Hematopoietic multipotent progenitor cell treated with erythropoietin and hydrocortisone succinate and interleukin-3 and kit ligand, for 15 days (in vitro differentiated cells): ENCODE data around the gene KCNK13.
"Not testable (repeated sequence)": the region's sequence is repeated elsewhere in the genome, so short reads cannot be mapped to it uniquely, and the experiment has no call there.

ENCODE experiments used
- DNase-seq: peaks from one replicate; pipeline ENCODE4 v3.0.0-alpha.2; 2015; ENCODE audit warnings: low spot score

The KCNK13 gene

DNA sequence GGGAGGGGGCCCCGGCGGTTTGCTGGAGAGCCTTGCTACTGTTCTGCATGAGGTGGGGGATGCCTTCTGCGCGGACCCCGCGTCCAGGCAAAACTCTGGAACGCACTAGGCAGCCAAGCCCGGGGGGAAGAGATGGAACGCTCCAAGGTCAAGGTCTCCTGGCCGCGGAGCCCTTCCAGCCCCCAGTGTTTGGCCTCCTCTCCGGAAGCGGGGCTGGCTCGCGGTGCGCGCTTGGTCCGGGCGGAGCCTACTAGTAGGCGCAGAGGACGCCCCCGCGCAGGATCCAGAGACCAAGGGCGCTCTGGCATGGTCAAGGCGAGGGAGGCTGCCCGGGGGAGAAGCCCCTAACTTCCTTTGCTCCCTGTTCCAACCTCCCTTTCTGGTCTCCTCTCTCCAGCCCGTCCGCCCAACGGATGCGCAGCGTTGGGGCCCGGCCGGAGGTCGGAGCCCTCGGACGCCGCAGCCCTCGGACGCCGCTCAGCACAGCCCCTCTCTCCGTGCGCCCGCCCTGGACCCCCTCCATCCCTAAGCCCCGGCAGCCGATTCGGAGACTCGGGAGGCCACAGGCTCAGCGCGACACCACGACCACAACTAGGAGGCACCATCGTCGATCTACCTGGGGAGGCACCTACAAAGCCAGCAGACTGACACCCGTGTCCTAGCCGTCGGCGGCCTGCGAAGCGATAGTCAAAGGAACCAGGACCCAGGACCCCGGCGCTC lies 669 bp upstream of the KCNK13 start:
- no peak for DNase-seq

DNA sequence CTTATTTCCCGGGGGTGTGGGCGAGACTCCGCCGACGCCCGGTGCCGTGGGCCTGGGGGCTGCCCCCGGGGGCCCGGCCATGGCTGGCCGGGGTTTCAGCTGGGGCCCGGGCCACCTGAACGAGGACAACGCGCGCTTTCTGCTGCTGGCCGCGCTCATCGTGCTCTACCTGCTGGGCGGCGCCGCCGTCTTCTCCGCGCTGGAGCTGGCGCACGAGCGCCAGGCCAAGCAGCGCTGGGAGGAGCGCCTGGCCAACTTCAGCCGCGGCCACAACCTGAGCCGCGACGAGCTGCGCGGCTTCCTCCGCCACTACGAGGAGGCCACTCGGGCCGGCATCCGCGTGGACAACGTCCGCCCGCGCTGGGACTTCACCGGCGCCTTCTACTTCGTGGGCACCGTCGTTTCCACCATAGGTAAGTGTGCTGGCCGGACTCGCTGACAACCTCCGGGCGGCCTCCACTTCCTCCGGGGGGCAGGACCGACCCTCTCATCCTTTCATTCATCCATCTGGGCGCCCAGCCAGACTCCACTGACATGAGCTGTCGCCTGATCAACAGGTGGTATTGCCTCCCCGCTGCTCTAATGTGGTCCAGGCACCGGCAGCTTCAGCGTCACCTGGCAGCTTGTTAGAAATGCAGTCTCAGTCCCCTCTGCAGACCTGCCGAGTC lies 467 bp downstream of the KCNK13 start:
- DNase-seq: no peak

DNA sequence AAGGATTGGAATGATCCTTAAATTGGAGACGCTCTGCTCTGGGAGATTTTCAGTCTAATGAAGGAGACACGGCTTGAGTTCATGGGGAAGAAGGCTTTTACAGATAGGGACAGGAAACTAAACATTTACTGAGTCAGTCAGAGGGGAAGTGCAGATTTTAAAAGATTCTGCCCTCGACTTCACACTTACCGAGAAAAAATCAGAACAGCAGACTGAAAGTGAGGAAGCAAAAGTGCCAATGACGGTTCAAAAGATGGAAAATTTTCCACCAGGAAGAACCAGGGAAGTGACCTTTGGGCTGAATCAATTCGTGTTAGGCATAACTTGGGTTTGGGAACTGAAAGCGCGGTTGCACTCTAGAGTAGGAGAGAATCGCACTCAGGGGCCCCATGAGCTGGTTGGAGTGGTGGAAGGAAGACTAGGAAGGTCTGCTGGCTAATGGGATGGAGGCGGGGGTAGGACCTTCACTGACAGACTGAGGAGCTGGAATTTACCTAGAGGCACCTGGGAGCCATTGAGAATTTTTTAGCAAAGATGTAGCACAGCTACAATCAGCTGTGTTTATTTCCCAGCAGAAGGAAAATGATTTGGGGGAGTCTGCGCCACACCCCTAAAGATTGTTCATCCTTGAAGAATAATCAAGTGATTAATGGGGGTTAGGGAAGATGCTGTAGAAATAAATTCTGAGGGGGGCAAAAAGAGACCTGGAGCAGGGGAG lies 1.2 kb downstream of the KCNK13 start:
- no peak for DNase-seq

DNA sequence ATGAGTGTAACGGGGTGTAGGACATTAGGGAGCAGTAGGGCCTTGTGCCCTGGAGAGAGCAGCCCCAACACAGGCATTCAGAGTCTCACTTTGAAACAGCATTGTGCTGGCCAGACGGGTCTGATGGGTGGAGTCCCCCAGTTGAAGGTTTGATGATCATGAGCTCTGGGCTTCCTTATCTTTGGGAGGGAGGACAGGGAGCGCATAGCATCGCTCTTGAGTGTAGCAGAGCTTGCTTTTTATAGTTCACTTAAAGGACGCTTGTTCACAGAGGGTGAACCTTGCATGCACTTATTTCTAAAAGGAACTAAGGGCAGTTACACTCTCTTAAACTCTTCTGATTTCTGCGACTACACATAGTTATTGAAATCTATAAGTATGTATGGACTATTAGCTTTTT lies 10.6 kb downstream of the KCNK13 start:
- no peak for DNase-seq

DNA sequence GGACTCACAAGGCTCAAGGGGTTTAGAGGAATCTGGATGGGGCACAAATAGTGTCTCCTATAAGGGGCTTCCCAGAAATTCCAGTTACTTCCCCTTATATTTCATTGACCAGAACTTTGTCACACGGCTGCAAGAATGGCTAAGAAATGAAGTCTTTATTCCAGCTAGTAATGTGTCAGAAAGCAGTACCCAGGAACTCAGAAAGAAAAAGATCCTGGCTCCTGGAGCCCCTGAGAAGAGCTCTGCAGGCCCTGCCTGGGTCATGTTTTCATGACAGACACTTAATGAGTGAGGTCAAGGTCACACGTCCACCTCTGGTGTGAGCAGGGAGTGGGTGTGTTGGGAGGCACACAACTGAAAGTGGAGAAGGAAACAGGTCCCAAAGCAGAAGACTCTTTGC lies 17.8 kb downstream of the KCNK13 start:
- DNase-seq: no peak

DNA sequence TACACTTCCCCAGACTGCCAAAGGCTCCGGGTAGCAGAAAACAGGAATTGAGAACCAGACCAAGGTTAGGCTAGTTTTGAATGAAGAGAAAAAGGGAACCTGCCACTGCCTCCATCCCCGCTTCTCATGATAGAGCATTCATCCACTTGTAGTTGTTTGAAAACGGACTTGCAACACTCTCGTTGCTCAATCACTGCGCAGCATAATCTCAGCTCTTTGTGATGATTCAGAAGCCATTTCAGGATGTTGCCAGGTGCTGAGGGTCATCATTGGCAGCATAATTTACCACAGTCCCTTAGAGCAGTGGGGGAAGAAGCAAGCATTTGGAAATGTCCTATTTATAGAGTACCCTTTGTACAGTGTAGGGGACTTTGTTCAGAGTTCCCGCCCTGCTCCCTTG lies 25.6 kb downstream of the KCNK13 start:
- no peak for DNase-seq

DNA sequence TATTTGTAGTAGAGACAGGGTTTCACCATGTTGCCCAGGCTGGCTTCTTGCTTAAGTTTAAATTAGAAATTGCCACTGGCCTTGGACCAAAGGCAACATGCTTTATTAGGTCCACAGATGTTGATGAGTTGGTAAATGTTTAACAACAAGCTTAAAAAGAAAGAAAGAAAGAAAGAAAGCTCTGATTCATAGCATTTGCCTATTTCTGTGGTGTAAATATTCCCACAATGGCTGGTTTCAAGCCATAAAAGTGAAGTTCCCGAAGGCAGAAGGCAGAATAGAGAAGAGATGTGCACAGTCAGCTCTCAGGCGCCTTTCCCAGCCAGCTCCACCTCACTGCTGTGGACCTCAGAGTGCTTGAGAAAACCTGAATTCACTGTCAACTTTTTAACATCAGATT lies 26.4 kb downstream of the KCNK13 start:
- DNase-seq: no peak

DNA sequence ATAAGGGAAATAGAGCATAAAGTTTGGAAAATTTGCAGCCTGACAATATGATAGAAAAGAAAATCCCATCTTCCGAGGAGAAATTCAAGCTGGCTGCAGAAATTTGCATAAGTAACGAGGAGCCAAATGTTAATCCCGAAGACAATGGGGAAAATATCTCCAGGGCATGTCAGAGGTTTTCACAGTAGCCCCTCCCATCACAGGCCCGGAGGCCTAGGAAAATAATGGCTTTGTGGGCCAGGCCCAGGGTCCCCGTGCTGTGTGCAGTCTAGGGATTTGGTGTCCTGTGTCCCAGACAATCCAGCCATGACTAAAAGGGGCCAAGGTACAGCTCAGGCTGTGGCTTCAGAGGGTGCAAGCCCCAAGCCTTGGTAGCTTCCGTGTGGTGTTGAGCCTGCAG lies 27.7 kb downstream of the KCNK13 start:
- not testable (repeated sequence) for DNase-seq

DNA sequence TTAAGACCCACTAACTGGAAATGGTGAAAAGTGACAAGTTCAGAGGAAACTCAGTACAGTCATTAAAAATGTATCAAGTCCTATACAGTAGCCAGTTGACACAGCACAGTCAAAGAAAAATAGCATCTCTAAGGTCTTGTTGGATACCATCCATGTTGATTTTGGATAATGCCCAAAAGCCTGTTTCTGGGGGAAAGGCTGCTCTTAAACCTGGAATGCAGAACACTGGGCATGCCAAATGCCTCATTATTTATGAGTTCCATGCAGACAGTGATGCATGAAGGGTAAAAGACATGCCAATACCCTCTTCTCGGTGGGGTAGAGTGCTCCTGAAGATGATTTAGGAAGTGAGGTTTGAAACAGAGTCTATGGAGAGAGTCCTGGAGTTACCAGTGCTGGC lies 29.6 kb downstream of the KCNK13 start:
- DNase-seq: no peak

DNA sequence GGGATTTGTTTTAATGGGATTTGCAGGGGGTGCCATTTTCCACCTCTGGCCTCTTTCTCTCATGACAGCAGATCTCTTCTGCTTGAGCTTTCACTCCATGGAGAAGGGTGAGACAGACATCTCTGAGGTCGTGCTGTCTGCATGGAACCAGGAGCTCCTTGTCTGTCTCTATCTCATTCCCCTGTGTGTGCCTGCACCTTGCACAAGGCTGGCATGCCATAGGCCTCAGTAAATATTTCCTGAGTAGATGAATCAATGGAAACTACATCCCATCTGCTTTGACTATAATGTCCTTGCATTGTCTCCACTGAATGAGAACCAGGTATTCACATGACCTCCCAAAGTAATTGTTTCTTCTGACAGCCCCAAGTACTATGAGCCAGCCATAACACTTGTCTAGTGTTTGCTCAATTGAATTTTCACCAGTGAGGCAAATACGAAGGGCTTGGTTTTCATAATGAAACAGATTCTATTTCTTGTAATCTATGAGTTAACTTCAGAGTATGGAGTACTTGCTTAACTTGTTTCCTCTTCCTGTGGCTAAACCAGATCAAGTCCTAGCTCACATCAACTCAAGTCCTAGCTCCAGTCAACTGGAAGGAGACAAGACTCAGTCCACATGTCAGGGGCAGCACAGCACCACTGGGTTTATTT lies 32.3 kb downstream of the KCNK13 start:
- DNase-seq: no peak

DNA sequence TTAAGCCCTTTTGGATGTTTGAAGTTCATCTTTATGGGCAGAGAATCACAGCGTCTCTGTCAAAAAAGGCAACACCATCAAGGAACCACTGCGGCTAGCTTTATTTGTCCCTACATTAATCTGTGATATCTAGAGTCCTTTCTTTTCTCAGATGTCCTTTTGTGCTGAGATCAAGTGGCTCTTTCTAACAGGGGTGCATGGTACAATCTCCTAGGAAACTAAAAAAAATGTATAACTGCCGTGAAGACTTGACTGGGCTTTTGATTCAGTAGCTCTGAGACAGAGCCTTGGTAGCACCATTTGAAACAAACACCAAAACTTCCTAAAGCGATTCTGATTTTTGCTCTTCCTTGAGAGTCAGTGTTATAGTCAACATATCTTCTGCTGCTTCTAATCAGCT lies 33.3 kb downstream of the KCNK13 start:
- no peak for DNase-seq

DNA sequence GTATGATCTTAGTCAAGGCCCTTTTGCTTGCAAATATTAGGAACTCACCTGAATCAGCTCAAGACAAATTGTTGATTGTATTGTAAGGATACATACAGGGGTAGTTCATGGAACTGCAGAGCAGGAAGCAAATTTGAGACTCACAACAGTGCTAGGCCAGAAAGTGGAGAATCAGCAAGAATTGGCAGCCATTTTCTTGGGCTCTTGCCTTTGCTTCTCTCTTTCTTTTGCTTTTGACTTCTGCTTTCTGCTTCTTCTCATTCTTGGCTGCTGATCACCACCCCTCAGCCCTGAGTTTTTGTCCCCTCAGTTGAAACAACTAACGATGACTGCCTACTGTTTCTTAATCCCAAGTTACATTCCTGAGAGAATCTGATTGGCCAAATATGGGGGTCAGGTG lies 34.8 kb downstream of the KCNK13 start:
- DNase-seq: no peak

DNA sequence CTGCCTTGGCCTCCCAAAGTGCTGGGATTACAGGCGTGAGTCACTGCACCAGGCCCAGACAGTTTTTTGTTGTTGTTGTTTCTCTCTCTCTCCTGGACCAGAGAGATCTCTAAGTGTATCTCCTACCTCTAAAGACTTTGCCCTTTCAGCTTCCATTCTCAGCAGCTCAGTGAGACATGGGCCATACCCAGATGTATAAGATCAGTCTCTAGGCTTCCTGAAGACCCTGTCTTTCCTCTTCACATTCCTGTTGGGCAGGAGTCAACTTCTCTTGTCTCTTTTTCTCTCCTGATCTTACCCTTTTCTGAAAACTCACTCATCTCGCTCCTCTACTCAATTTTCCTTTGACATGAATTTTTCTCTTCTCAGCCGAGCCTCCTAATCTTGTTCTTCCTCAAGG lies 42.0 kb downstream of the KCNK13 start:
- no peak for DNase-seq

DNA sequence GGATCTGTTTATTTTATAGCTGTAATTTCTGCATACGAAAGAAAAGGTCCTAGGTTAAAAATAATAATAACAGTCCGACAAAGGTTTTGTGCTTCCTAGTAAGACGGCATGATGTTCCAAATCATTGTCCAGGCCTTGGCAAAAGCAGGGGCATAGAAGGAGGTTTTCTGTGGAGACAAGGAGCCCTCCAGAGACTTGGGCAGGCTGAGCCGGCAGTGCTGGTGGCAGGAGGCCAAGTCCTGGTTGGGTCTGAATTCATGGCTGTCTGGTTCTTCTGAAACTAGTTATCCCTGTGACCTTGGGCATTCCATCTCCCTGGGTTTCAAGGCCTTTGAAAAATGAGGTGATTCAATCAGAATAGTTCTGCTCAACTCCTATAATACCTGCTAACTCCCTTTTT lies 44.0 kb downstream of the KCNK13 start:
- DNase-seq: no peak

DNA sequence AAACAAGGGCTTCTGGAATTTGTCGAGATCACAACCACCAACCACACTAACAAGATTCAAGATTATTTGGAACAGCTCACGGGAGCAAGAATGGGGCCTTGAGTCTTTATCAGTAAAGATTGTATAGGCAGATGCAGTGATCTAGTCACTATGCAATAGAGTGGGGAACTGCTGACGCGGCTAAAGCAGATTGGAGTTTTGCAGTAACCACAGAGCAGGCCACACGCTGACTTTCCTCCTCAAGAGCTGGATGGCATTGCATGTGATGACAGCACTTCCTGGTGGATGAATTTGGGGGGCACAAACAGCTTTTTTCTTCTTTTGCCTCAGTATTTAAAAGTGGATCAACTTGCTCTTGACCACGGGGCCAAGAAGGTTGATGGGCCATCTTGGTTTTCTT lies 46.0 kb downstream of the KCNK13 start:
- DNase-seq: no peak

DNA sequence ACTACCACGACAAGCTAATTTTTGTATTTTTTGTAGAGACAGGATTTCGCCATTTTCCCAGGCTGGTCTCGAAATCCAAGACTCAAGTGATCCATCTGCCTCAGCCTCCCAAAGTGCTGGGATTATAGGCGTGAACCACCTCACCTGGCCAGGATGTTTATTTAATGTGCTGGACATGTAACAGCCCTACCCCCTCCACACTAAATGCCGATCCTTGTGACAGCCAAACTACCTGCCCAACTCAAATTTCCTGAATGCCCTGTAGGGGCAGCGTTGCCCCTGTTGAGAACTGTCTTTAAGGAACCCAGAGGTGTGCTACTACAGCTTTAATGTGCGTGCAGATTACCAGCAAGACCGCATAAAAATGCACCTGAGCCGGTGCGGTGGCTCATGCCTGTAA lies 48.1 kb downstream of the KCNK13 start:
- DNase-seq: no peak

DNA sequence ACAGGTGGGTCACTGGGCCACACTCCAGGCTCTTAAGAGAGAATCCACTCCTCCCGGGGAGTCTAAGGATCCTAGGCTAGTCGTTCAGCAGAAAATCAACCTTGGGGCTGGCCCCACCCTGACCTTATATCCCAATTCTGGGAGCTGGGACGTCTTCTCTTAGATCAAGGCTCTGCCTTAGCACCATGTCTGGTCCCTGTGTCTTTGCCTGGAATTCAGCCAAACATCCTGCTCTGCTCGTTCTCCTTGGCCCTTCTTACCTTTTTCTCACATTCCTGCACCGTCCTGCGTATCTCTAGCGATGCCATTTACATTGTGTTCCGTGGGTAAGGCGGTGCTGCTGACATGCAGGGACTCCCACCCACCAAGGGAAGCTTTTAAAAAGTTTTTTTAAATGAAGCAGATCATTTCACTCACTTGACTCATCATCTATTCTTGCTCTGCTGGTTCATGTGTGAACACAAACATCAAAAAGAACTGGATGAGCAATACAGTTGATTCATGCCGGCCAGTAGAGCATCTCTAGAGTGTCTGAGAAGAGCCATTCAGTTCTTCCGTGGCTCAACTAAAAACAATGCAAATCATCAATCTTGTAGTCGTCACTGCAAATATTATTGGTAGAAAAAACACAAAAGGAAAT lies 50.2 kb downstream of the KCNK13 start:
- DNase-seq: no peak

DNA sequence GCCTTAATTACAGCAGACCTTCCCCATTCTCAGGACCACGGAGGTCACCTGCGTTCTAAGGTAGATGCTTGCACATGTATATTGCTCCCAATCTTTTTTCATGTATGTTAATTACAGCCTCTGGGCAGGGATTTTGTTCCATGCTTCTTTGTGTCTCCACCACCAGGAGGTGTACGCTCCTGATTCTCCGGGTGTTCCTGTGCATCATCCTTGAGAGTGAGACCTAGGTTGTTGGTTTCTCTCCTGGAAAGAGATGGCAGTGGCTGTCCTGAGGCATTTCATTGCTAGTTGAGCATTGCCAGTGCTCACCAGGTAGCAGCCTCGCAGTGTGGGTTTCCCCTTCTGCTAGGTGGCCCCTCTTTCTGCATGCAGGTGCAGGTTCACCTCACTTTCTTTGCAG lies 52.8 kb downstream of the KCNK13 start:
- no peak for DNase-seq

DNA sequence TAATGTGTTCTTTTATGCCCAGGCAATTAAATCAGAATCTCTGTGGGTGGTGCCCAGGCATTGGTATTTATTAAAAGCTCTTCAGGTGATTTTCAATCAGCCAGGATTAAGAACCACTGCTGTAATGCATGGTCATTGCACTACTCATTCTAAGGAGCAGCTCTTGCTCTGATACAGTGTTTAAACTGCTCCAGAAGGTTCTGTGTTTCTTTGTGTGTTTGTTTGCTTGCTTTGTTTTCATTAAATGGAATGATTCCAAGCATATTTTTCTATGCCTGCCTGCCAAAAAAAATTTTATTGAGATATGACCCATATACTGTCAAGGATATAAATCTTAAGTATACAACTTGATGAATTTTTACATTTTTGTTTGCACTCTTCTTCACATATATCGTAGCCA lies 54.0 kb downstream of the KCNK13 start:
- DNase-seq: no peak

DNA sequence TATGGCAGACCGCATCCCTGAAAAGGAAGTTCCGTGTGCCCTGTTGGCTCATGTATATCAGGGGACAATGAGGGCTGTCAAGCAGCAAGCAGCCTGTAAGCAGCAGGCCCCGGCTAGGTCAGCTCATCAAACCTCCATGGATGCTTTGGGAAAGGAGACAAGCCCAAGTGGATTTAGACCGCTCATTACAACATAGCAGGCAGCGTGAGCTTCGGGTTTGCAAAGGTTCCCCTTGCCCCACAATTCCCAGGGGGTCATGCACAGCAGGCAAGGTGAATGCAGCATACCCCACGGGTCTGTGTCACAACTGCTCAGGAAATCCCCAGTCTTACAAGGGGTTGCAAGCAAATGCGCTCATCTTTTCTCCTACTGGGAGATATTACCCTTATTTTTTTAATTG lies 54.6 kb downstream of the KCNK13 start:
- DNase-seq: no peak

DNA sequence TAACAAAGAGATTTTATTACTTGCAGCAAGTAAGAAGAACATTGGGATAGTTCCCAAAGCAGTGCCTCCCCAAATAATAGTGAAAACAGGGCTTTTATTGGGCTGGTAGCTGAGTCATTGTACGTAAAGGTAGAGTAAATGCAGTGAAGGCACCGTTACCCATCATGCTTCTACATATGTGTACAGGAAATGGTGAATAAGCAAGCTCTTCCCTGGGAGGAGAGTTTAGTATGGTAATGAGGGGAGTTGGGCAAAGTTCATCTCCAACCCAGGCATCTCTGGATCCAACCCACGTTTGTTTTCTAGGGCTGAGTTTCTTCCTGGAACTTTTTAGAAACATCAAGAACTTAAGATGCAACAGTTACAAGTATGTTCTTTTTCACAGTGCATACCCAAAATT lies 56.2 kb downstream of the KCNK13 start:
- DNase-seq: no peak

DNA sequence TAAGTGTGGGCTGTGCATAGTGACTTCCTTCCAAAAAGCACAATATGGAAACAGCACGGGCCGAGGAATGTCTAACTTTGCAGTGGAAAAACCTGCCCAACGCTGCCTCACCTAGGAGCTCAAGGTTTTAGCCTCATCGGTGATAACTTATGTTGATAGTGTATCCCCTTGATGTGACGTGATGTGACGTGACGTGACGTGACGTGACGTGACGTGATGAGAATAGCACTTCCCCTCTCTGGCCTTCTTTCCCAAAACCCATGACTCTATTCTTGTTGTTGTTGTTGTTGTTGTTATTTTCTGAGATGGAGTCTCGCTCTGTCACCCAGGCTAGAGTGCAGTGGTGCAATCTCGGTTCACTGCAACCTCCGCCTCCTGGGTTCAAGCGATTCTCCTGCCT lies 64.5 kb downstream of the KCNK13 start:
- DNase-seq: no peak
